OCI-LY3 (cell line): ENCODE data around the gene SREK1.

Experiments
- H2AFZ ChIP-seq: fragments of 200-600, 300-600 bp; shearing (Covaris generic); 2 replicates; pipeline ENCODE4 v1.6.0; 2014; ENCODE audit warnings: antibody characterized with exemption, low read depth, low read length
- H3K27ac ChIP-seq: fragments of 200-600, 300-600 bp; sonication (generic); 2 replicates; pipeline ENCODE4 v1.5.1; 2014; ENCODE audit warnings: mild to moderate bottlenecking, low read length, moderate library complexity, mixed read lengths
- H3K27me3 ChIP-seq: fragments of 200-600, 300-600 bp; sonication (generic); 2 replicates; pipeline ENCODE4 v1.6.1; 2014; ENCODE audit warnings: low read depth, low read length, mixed read lengths
- H3K36me3 ChIP-seq: fragments of 200-600, 300-600 bp; sonication (generic); replicated peaks from 2 replicates; pipeline ENCODE3; 2014; ENCODE audit warnings: low read depth, low read length, mixed read lengths
- H3K4me1 ChIP-seq: fragments of 300-600, 200-600 bp; sonication (generic); 2 replicates; pipeline ENCODE4 v1.6.1; 2014; ENCODE audit warnings: low read length, mixed read lengths
- H3K4me2 ChIP-seq: fragments of 200-600, 300-600 bp; sonication (generic); 2 replicates; pipeline ENCODE4 v1.6.1; 2014; ENCODE audit warnings: low read length, mixed read lengths
- H3K4me3 ChIP-seq: fragments of 300-600, 200-600 bp; sonication (generic); 2 replicates; pipeline ENCODE4 v1.5.1; 2014; ENCODE audit warnings: antibody characterized with exemption, mild to moderate bottlenecking, low read length, moderate library complexity
- H3K79me2 ChIP-seq: fragments of 300-600, 200-600 bp; shearing (Covaris generic); 2 replicates; pipeline ENCODE4 v1.6.1; 2014; ENCODE audit warnings: mild to moderate bottlenecking, low read length, mixed read lengths
- H3K9ac ChIP-seq: fragments of 300-600, 200-600 bp; shearing (Covaris generic); 2 replicates; pipeline ENCODE4 v1.6.0; 2014; ENCODE audit warnings: mild to moderate bottlenecking, low read length, moderate library complexity
- H3K9me3 ChIP-seq: fragments of 200-600, 300-600 bp; shearing (Covaris generic); 2 replicates; pipeline ENCODE4 v1.6.1; 2014; ENCODE audit warnings: low read length, mixed read lengths; ENCODE audit not compliant: insufficient read depth
- H4K20me1 ChIP-seq: fragments of 200-600, 300-600 bp; sonication (generic); 2 replicates; pipeline ENCODE4 v1.6.1; 2016; ENCODE audit warnings: low read length, mixed read lengths; ENCODE audit not compliant: insufficient read depth
- CTCF ChIP-seq: fragments of 200-600, 300-600 bp; sonication (generic); IDR thresholded peaks from 2 replicates; pipeline ENCODE4 v1.5.1; 2014; ENCODE audit warnings: antibody characterized with exemption, low read length, low read depth
- EZH2phosphoT487 ChIP-seq: fragments of 200-600 bp; shearing (Covaris generic); IDR thresholded peaks from 2 replicates; pipeline ENCODE4 v1.6.1; 2018; ENCODE audit warnings: antibody characterized with exemption, mixed run types, low read depth

The SREK1 gene

GRCh38 chr5:66142417-66142816 lies 1.7 kb upstream of the SREK1 start:
- Histone ChIP-seq H3K27ac (no peak overlapping the region), H3K79me2 (peaks cover 30% of the 10 kb centered on the region), H3K9me3 (no peaks in the 10 kb centered on the region), H3K36me3 (peaks cover 3% of the 10 kb centered on the region), H3K4me3 (no peak overlapping the region), H3K9ac (no peak overlapping the region), H2AFZ (no peak overlapping the region), H4K20me1 (no peaks in the 10 kb centered on the region), H3K4me2 (no peak overlapping the region), H3K27me3 (no peaks in the 10 kb centered on the region), H3K4me1 (peaks cover 29% of the 10 kb centered on the region)
- TF ChIP-seq CTCF (no peak), EZH2phosphoT487 (no peak)

GRCh38 chr5:66143473-66144073 lies 527 bp upstream of the SREK1 start:
- peaks cover 41% of the 10 kb centered on the region for H3K79me2 ChIP-seq
- peak overlapping the region; percentile 97 for H3K4me3 ChIP-seq
- peak overlapping the region; percentile 94 for H3K4me2 ChIP-seq
- peak overlapping the region; percentile 90 for H3K27ac ChIP-seq
- no peaks in the 10 kb centered on the region for H3K27me3 ChIP-seq
- no peak for TF ChIP-seq EZH2phosphoT487
- no peak for TF ChIP-seq CTCF
- H2AFZ ChIP-seq, result peak overlapping the region; percentile 89
- H3K36me3 ChIP-seq, result peaks cover 3% of the 10 kb centered on the region
- no peaks in the 10 kb centered on the region for H3K9me3 ChIP-seq
- peaks cover 23% of the 10 kb centered on the region for H3K4me1 ChIP-seq
- peak overlapping the region; percentile 99 for H3K9ac ChIP-seq
- H4K20me1 ChIP-seq, result no peaks in the 10 kb centered on the region

- H3K9ac ChIP-seq, result peak overlapping the region; percentile 99
- peaks cover 14% of the 10 kb centered on the region for H3K4me1 ChIP-seq
- peak overlapping the region; percentile 97 for H3K4me3 ChIP-seq
- H3K36me3 ChIP-seq, result peaks cover 12% of the 10 kb centered on the region
- peaks cover 55% of the 10 kb centered on the region for H3K79me2 ChIP-seq
- H3K9me3 ChIP-seq, result no peaks in the 10 kb centered on the region
- TF ChIP-seq CTCF (no peak), EZH2phosphoT487 (no peak)
- no peaks in the 10 kb centered on the region for H4K20me1 ChIP-seq
- H3K27me3 ChIP-seq, result no peaks in the 10 kb centered on the region
- peak overlapping the region; percentile 72 for H3K4me2 ChIP-seq
- H3K27ac ChIP-seq, result peak overlapping the region; percentile 90
- H2AFZ ChIP-seq, result peak overlapping the region; percentile 81
Observed at GRCh38 chr5:66144834-66145390, 812 bp downstream of the SREK1 start.

GRCh38 chr5:66145737-66146136 lies 1.6 kb downstream of the SREK1 start:
- Histone ChIP-seq H2AFZ (no peak overlapping the region), H3K27ac (no peak overlapping the region), H3K9me3 (no peaks in the 10 kb centered on the region), H3K79me2 (peaks cover 63% of the 10 kb centered on the region), H3K4me3 (peak overlapping the region; percentile 97), H3K36me3 (peaks cover 17% of the 10 kb centered on the region), H3K9ac (peak overlapping the region; percentile 99), H4K20me1 (no peaks in the 10 kb centered on the region), H3K4me2 (peak overlapping the region; percentile 72), H3K27me3 (no peaks in the 10 kb centered on the region), H3K4me1 (peaks cover 14% of the 10 kb centered on the region)
- TF ChIP-seq EZH2phosphoT487 (no peak), CTCF (no peak)
